GM19240 (cell line): ENCODE measurements around the gene GALM.

Source experiments
- DNase-seq: peaks from one replicate; pipeline ENCODE4 v3.0.0; 2011; ENCODE audit warnings: low spot score; ENCODE audit not compliant: insufficient read length

GALM gene

DNA sequence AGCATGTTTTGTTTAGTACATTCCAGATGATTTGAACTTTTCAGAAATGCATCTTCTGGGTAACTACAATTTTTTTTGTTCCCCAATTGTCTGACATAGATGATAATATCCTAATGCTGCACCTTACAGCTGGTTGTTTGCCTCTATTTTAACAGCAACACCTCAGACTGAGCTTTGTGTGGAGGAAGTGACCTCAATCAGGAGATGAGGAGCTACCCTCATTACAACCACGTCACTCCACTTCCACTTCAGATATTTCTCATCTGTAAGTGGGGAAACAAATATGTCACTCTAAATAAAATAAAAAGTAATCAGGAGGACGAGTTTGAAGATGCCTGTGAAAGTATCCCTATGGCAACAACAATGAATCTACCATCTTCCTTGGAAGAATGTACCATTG is 97.3 kb downstream of the GALM start:
- no peak for DNase-seq

- DNase-seq, result no peak
Observed at GRCh38 chr2:38763728-38764127, 97.8 kb downstream of the GALM start.

GRCh38 chr2:38765149-38765548 is 99.2 kb downstream of the GALM start:
- no peak for DNase-seq

- DNase-seq, result no peak
Observed at GRCh38 chr2:38765551-38765950, 99.6 kb downstream of the GALM start.

DNA sequence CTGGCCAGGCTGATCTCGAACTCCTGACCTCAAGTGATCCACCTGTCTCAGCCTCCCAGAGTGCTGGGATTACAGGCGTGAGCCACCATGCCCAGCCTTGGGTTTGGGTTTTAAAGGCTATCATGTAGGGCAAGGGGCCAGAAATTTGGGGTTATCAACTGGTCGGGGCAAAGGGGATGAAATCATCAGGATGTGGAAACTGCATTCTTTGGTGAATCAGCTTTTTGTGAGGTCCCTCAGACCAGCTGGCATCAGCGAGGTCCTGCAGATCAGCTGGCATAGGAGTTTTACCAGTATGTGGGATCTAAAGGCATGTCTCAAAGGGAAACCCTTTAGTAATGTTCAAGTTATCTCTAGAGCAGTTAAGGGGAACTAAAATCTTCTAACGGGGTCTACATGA is 105.7 kb downstream of the GALM start:
- no peak for DNase-seq

- DNase-seq, result no peak
Observed at GRCh38 chr2:38775097-38775920, 109.4 kb downstream of the GALM start.

GRCh38 chr2:38775921-38776225 is 110.0 kb downstream of the GALM start:
- no peak for DNase-seq

GRCh38 chr2:38776531-38776930 is 110.6 kb downstream of the GALM start:
- DNase-seq, result no peak

DNA sequence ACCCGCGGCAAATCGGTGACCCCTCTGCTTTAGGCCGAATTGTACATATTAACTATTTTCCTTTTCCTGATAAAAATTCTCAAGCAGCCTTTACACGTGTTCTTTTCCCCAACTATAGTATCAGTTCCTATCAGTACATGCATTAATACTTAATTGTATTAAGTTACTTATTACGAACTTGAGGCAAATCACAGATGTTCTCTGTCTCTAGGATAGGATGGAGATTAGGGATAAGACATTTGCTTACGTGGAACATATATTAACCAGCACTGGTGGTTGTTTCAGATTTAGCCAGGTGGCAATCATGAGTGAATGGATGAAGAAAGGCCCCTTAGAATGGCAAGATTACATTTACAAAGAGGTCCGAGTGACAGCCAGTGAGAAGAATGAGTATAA is 112.8 kb downstream of the GALM start:
- no peak for DNase-seq

GRCh38 chr2:38783586-38783985 is 117.7 kb downstream of the GALM start:
- no peak for DNase-seq
